Colonic mucosa (tissue), 4 donors: ENCODE measurements around the gene DNAJC21. TPM values are rescaled to one million over a fixed set of nuclear protein-coding genes. Genes with fewer than 3 reads are reported as not detected.
A peak's percentile ranks its signal among the peaks of the same experiment; 100 is the strongest.

Experiments used
- DNase-seq: peaks from one replicate; pipeline ENCODE4 v3.0.0-alpha.2; 2020
- H3K27ac ChIP-seq: fragments of 200-600 bp; one replicate; pipeline ENCODE4 v1.8.0; 2021
- H3K27me3 ChIP-seq: fragments of 200-600 bp; one replicate; pipeline ENCODE4 v1.8.0; 2021
- H3K36me3 ChIP-seq: fragments of 200-600 bp; one replicate; pipeline ENCODE4 v1.8.0; 2021
- H3K4me1 ChIP-seq: fragments of 200-600 bp; one replicate; pipeline ENCODE4 v1.8.0; 2021; ENCODE audit warnings: mild to moderate bottlenecking
- H3K4me3 ChIP-seq: fragments of 200-600 bp; one replicate; pipeline ENCODE4 v1.8.0; 2021
- H3K9ac ChIP-seq, 2 donors: one replicate each; pipeline ENCODE4 v1.7.0; 2013; ENCODE audit warnings: control low read depth in 2 of 2, low read depth in 2 of 2, low read length in 2 of 2
- H3K9me3 ChIP-seq: fragments of 200-600 bp; one replicate; pipeline ENCODE4 v1.8.0; 2021
- CTCF ChIP-seq: fragments of 200-600 bp; IDR thresholded peaks from one replicate; pipeline ENCODE4 v1.8.0; 2022; ENCODE audit warnings: antibody characterized with exemption, mild to moderate bottlenecking
- intact Hi-C: fragments of 100-400 bp; cut with DNase I; formaldehyde crosslinking; loops from one replicate; pipeline ENCODE4 v1.14.1; 2022
- total RNA-seq, 2 donors: library from RNA; stranded (reverse); fragmentation: NEBNext Ultra II Directional in 1 of 2; extraction: Animal tissue kit (Norgen Biotek cat#: 25700) in 1 of 2; gene quantifications; one replicate each; pipeline ENCODE4 v1.2.1, GENCODE V29; 2021
- donor health status: healthy.
- donor health status: DM: no; HTN: no; CAD: no.
- donor health status: DM: no; HTN: no; CAD: no.

Gene DNAJC21
- total RNA-seq, 2 donors from 2014 or later: 39.5 to 40.4 TPM

GRCh38 chr5:34928267-34928666 lies 1.1 kb upstream of the DNAJC21 start:
- Histone ChIP-seq H3K4me3 (no peak overlapping the region), H3K27me3 (no peaks in the 10 kb centered on the region), H3K36me3 (no peaks in the 10 kb centered on the region), H3K4me1 (peaks cover 8% of the 10 kb centered on the region), H3K9me3 (no peaks in the 10 kb centered on the region), H3K27ac (no peak overlapping the region), H3K9ac (no peak overlapping the region)
- intact Hi-C loops: no loop called here
- TF ChIP-seq CTCF: no peak
- DNase-seq: no peak

GRCh38 chr5:34929720-34930461 lies 532 bp downstream of the DNAJC21 start:
- no peaks in the 10 kb centered on the region for H3K27me3 ChIP-seq
- TF ChIP-seq CTCF: no peak
- H3K9me3 ChIP-seq: no peaks in the 10 kb centered on the region
- intact Hi-C loops: no loop called here
- peak; percentile 88 for DNase-seq
- peak overlapping the region; percentile 60 for H3K4me3 ChIP-seq
- H3K4me1 ChIP-seq: peaks cover 8% of the 10 kb centered on the region
- H3K36me3 ChIP-seq: no peaks in the 10 kb centered on the region
- peak overlapping the region; percentile 91 for H3K27ac ChIP-seq
- peak overlapping the region; percentile 85 to 96 for H3K9ac ChIP-seq

- H3K36me3 ChIP-seq: no peaks in the 10 kb centered on the region
- no peaks in the 10 kb centered on the region for H3K27me3 ChIP-seq
- TF ChIP-seq CTCF: no peak
- peaks cover 8% of the 10 kb centered on the region for H3K4me1 ChIP-seq
- H3K27ac ChIP-seq: peak overlapping the region; percentile 91
- no peaks in the 10 kb centered on the region for H3K9me3 ChIP-seq
- H3K4me3 ChIP-seq: peak overlapping the region; percentile 60
- DNase-seq: no peak
- peak overlapping the region in 1 of 2 donors; percentile 85 for H3K9ac ChIP-seq
- intact Hi-C loops: no loop called here
These were observed 1.1 kb downstream of the DNAJC21 start for GRCh38 chr5:34930462-34930844.

GRCh38 chr5:34930870-34931269 lies 1.5 kb downstream of the DNAJC21 start:
- no peak for TF ChIP-seq CTCF
- peak overlapping the region; percentile 60 for H3K4me3 ChIP-seq
- H3K9ac ChIP-seq: peak overlapping the region in 1 of 2 donors; percentile 85
- H3K9me3 ChIP-seq: no peaks in the 10 kb centered on the region
- H3K27ac ChIP-seq: no peak overlapping the region
- no peaks in the 10 kb centered on the region for H3K27me3 ChIP-seq
- H3K4me1 ChIP-seq: peaks cover 8% of the 10 kb centered on the region
- intact Hi-C loops: no loop called here
- DNase-seq: no peak
- no peaks in the 10 kb centered on the region for H3K36me3 ChIP-seq

- H3K27ac ChIP-seq: no peak overlapping the region
- H3K9ac ChIP-seq: no peak overlapping the region
- no peak for DNase-seq
- no peaks in the 10 kb centered on the region for H3K27me3 ChIP-seq
- intact Hi-C loops: no loop called here
- H3K36me3 ChIP-seq: no peaks in the 10 kb centered on the region
- H3K4me3 ChIP-seq: no peak overlapping the region
- no peaks in the 10 kb centered on the region for H3K9me3 ChIP-seq
- H3K4me1 ChIP-seq: peaks cover 8% of the 10 kb centered on the region
- no peak for TF ChIP-seq CTCF
These were observed 3.6 kb downstream of the DNAJC21 start for GRCh38 chr5:34932947-34933346.
